Fibroblast of lung (primary cell): Measurements from ENCODE around the gene FAM13C.

Experiments used
- EZH2 ChIP-seq: IDR thresholded peaks from 2 replicates; pipeline ENCODE4 v1.5.1; 2012; ENCODE audit warnings: low read length, control low read depth, mild to moderate bottlenecking; ENCODE audit errors: missing control alignments
- TF ChIP-seq, protein P1 (sequence below), 2 donors: IDR thresholded peaks in 1 of 2; conservative IDR thresholded peaks in 1 of 2; 1 replicate in 1 of 2; 2 replicates in 1 of 2; pipeline ENCODE4 v1.5.1; 2011 to 2012; ENCODE audit warnings: low read length in 2 of 2, control low read depth in 1 of 2, inconsistent platforms in 1 of 2, low read depth in 1 of 2, mild to moderate bottlenecking in 1 of 2

- TF ChIP-seq, protein P1, sequence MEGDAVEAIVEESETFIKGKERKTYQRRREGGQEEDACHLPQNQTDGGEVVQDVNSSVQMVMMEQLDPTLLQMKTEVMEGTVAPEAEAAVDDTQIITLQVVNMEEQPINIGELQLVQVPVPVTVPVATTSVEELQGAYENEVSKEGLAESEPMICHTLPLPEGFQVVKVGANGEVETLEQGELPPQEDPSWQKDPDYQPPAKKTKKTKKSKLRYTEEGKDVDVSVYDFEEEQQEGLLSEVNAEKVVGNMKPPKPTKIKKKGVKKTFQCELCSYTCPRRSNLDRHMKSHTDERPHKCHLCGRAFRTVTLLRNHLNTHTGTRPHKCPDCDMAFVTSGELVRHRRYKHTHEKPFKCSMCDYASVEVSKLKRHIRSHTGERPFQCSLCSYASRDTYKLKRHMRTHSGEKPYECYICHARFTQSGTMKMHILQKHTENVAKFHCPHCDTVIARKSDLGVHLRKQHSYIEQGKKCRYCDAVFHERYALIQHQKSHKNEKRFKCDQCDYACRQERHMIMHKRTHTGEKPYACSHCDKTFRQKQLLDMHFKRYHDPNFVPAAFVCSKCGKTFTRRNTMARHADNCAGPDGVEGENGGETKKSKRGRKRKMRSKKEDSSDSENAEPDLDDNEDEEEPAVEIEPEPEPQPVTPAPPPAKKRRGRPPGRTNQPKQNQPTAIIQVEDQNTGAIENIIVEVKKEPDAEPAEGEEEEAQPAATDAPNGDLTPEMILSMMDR (conservative IDR thresholded peaks at IDR 0.05 in 1 of 2, IDR thresholded peaks at IDR 0.05 in 1 of 2; ENCODE audit: low read depth in 1 of 2, low read length in 2 of 2), result no peak
- TF ChIP-seq EZH2, result no peak
Observed at GRCh38 chr10:59270492-59270891, 91.9 kb downstream of the FAM13C start.
